HG02852 (cell line): ENCODE data around the gene TMEM94.
A peak's percentile ranks its signal among the peaks of the same experiment; 100 is the strongest.

Source experiments
- ATAC-seq: cut with Tn5 transposase; IDR thresholded peaks from one replicate; pipeline ENCODE4 v1.9.1; 2021; ENCODE audit warnings: mild to moderate bottlenecking, moderate library complexity; ENCODE audit not compliant: unreplicated experiment

Gene TMEM94

GRCh38 chr17:75524269-75524969 lies 68.0 kb downstream of the TMEM94 start:
- ATAC-seq = no peak

GRCh38 chr17:75524970-75525805 lies 68.8 kb downstream of the TMEM94 start, which contains the start of gene LLGL2:
Gene LLGL2 (plus strand): TSS chr17:75525697. CDS start chr17:75543427, 17,730 bp downstream.
- ATAC-seq = peak; percentile 73

- peak; percentile 9 for ATAC-seq
Measured at GRCh38 chr17:75525806-75526554, 69.5 kb downstream of the TMEM94 start.

- ATAC-seq = no peak
Measured at GRCh38 chr17:75526555-75527270, 70.3 kb downstream of the TMEM94 start.

GRCh38 chr17:75530837-75531720 lies 74.6 kb downstream of the TMEM94 start:
- no peak for ATAC-seq

- no peak for ATAC-seq
Measured at GRCh38 chr17:75531721-75532072, 75.3 kb downstream of the TMEM94 start.

GRCh38 chr17:75535119-75535537 lies 78.7 kb downstream of the TMEM94 start:
- no peak for ATAC-seq

GRCh38 chr17:75535871-75536270 lies 79.4 kb downstream of the TMEM94 start:
- no peak for ATAC-seq

GRCh38 chr17:75536366-75536765 lies 79.9 kb downstream of the TMEM94 start:
- ATAC-seq = no peak

- ATAC-seq = no peak
Measured at GRCh38 chr17:75539967-75540729, 83.7 kb downstream of the TMEM94 start.

- ATAC-seq = no peak
Measured at GRCh38 chr17:75540923-75541503, 84.6 kb downstream of the TMEM94 start.

GRCh38 chr17:75542229-75542628 lies 85.8 kb downstream of the TMEM94 start:
- ATAC-seq = no peak

- no peak for ATAC-seq
Measured at GRCh38 chr17:75542728-75543336, 86.4 kb downstream of the TMEM94 start.

- ATAC-seq = no peak
Measured at GRCh38 chr17:75544250-75544649, 87.8 kb downstream of the TMEM94 start.

GRCh38 chr17:75546181-75546580 lies 89.7 kb downstream of the TMEM94 start:
- ATAC-seq = no peak

- no peak for ATAC-seq
Measured at GRCh38 chr17:75547091-75547490, 90.7 kb downstream of the TMEM94 start.

- no peak for ATAC-seq
Measured at GRCh38 chr17:75548813-75549212, 92.4 kb downstream of the TMEM94 start.
